LNCAP (cell line): ENCODE results near the gene TMEM256.

ENCODE experiments used
- TF ChIP-seq, protein P1 (sequence below): fragments of 450-650 bp; IDR thresholded peaks from 2 replicates; pipeline ENCODE4 v1.5.1; 2017; ENCODE audit warnings: mild to moderate bottlenecking

The TMEM256 gene

GRCh38 chr17:7426896-7427489 lies 23.1 kb upstream of the TMEM256 start:
- TF ChIP-seq, protein P1, sequence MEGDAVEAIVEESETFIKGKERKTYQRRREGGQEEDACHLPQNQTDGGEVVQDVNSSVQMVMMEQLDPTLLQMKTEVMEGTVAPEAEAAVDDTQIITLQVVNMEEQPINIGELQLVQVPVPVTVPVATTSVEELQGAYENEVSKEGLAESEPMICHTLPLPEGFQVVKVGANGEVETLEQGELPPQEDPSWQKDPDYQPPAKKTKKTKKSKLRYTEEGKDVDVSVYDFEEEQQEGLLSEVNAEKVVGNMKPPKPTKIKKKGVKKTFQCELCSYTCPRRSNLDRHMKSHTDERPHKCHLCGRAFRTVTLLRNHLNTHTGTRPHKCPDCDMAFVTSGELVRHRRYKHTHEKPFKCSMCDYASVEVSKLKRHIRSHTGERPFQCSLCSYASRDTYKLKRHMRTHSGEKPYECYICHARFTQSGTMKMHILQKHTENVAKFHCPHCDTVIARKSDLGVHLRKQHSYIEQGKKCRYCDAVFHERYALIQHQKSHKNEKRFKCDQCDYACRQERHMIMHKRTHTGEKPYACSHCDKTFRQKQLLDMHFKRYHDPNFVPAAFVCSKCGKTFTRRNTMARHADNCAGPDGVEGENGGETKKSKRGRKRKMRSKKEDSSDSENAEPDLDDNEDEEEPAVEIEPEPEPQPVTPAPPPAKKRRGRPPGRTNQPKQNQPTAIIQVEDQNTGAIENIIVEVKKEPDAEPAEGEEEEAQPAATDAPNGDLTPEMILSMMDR: no peak

- TF ChIP-seq, protein P1: no peak
Measured at GRCh38 chr17:7426203-7426863, 22.4 kb upstream of the TMEM256 start.

DNA sequence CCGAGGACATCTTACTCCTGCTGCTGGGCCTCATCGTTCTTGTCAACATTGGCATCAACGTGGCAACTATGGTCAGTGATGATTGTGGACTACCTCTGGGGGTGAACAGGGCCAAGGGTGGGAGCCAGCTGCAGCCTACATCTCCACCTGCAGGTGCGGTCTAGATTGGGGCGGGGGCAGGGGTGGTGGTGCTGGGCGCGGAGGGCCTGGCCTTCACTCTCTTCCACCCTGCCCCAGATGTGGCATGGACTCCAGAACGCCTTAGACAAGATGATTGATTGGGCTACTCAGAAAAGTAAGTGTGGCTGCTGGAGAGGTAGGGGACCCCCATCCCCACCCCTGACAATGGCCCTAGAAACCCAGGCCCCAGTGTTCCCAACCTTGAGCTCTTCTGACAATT lies 21.9 kb upstream of the TMEM256 start:
- TF ChIP-seq, protein P1: no peak

DNA sequence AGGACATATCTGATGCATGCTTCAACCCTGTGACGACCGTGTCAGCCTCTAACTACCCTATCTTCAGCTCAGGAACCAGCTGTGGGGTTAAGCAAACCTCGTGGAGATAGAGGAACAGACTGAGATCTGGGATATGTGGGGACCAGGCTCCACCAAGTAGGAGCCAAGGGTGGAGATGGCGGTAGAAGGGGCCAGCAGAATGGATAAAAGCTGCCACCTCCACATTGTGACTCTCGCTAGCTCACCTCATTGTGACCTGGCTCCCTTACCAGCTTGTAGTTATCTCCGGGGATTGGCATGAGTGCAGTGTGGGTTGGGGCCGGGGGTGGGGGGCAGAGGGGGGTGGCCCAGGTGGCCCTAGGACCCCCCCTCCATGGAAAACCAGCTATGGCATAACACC lies 21.4 kb upstream of the TMEM256 start, which contains the start of gene SPEM2:
TSS of gene SPEM2 (plus strand) at position 301 of the 400 bp plus-strand sequence. CDS start at position 374, 73 bp downstream.
- TF ChIP-seq, protein P1: no peak

DNA sequence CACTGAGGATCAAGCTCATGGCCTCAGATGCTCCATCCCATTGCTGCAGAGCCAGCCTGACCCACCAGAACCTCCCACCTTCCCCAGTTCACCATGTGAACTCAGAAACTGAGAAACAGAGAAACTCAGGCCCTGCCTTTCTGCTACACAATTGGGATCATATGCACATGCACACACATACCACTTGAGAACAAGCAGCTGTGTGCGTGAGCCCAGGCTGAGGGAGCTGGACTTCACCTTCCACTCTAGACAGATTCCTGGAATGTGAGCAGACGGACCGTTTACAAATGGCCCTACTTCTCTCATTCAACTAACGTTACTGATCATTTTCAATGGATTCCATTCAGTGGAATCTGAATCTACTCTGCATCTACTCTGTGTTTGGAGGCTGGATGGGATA lies 19.8 kb upstream of the TMEM256 start:
- TF ChIP-seq, protein P1: no peak

DNA sequence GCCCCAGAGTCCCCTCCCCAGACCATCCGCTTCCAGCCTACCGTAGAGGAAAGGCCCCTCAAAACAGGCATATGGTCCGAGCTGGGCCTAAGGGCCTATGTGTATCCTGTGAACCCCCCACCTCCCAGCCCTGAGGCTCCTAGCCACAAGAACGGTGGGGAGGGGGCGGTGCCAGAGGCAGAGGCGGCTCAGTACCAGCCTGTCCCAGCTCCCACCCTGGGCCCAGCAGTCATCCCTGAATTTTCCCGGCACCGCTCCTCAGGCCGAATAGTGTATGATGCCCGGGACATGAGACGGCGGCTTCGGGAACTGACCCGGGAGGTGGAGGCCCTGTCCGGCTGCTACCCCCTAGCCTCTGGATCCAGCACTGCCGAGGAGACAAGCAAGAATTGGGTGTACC lies 17.3 kb upstream of the TMEM256 start:
- TF ChIP-seq, protein P1: no peak

DNA sequence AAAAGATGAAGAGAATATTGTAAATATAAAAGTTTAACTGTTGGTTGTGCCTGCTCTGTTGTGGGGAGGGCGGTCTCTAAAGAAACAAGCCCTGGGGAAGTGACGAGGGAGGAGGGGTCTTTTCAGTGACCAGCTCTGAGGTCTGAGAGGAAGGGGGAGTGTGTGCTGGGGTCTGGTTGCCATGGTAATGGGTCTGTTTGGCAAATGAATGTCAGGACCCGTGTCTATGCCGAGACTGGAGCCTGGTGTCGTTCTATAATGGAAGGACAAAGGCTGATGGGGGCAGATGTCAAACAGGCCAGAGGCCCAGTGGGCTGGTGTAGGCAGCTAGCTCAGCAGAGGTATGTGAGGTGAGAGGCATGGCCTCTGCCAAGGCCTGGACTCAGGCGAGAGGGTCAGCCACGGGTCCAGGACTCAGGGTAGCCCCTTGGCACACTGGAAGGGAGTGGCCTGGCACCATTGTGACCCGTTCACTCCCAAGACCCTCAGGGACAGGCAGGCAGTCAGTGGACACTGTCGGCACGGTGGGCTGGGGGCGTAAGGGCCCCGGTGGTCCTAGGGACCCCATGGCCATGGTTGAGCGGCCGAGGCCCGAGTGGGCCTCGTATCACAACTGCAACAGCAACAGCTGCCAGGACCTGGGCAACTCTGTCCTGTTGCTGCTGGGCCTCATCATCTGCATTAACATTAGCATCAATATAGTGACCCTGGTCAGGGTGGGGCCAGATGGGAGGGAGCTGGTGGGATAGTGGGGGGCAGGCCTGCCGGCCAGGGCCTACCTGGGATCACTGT lies 16.1 kb upstream of the TMEM256 start, which contains the start of gene SPEM1:
TSS of gene SPEM1 (plus strand) at position 506 of the 792 bp plus-strand sequence. CDS start at position 567, 61 bp downstream.
- TF ChIP-seq, protein P1: no peak
